ENCODE measurements around the gene TPSD1.

DNA sequence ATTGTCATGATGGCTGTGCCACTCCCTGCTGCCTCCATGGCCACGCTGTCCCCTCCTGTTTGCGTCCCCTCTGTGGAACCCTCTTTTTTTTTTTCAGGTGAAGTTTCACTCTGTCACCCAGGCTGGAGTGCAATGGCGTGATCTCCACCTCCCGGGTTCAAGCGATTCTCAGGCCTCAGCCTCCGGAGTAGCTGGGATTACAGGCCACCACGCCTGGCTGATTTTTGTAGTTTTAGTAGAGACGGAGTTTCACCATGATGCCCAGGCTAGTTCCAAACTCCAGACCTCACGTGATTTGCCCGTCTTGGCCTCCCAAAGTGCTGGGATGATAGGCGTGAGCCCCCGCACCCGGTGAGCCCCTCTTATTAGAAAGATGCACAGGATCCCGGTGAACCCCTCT is 42.5 kb downstream of the TPSD1 start:
- TF ChIP-seq, protein P1, sequence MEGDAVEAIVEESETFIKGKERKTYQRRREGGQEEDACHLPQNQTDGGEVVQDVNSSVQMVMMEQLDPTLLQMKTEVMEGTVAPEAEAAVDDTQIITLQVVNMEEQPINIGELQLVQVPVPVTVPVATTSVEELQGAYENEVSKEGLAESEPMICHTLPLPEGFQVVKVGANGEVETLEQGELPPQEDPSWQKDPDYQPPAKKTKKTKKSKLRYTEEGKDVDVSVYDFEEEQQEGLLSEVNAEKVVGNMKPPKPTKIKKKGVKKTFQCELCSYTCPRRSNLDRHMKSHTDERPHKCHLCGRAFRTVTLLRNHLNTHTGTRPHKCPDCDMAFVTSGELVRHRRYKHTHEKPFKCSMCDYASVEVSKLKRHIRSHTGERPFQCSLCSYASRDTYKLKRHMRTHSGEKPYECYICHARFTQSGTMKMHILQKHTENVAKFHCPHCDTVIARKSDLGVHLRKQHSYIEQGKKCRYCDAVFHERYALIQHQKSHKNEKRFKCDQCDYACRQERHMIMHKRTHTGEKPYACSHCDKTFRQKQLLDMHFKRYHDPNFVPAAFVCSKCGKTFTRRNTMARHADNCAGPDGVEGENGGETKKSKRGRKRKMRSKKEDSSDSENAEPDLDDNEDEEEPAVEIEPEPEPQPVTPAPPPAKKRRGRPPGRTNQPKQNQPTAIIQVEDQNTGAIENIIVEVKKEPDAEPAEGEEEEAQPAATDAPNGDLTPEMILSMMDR (conservative IDR thresholded peaks at IDR 0.05; ENCODE audit: low read depth, low read length), result no peak
- TF ChIP-seq EZH2phosphoT487 (IDR thresholded peaks at IDR 0.05; ENCODE audit: borderline replicate concordance, low read length), result no peak
- TF ChIP-seq EZH2 (IDR thresholded peaks at IDR 0.05; ENCODE audit: low read length, unreplicated experiment), result no peak
